Peyer's patch (tissue), 4 donors: Measurements from ENCODE around the gene PDK4. TPM values are rescaled to one million over a fixed set of nuclear protein-coding genes. Genes with fewer than 3 reads are reported as not detected.
"Not testable (repeated sequence)": the region's sequence is repeated elsewhere in the genome, so short reads cannot be mapped to it uniquely, and the experiment has no call there.

Source experiments
- DNase-seq, 3 donors: peaks; one replicate each; pipeline ENCODE4 v3.0.0-alpha.2; 2017 to 2019
- H3K27ac ChIP-seq, 4 donors: fragments of 200-600 bp; sonication (generic); one replicate each; pipeline ENCODE4 v1.5.1; 2016 to 2019
- H3K27me3 ChIP-seq, 2 donors: fragments of 200-600 bp; sonication (generic); one replicate each; pipeline ENCODE4 v1.5.1; 2019
- H3K36me3 ChIP-seq, 3 donors: fragments of 200-600 bp; sonication (generic); one replicate each; pipeline ENCODE4 v1.5.1; 2016 to 2019
- H3K4me1 ChIP-seq, 4 donors: fragments of 200-600 bp; sonication (generic); one replicate each; pipeline ENCODE4 v1.5.1; 2016 to 2019
- H3K4me3 ChIP-seq, 4 donors: fragments of 200-600 bp; sonication (generic); 1 replicate in 3 of 4; 2 replicates in 1 of 4; pipeline ENCODE4 v1.5.1; 2016 to 2019; ENCODE audit warnings: mild to moderate bottlenecking in 1 of 4
- H3K9me3 ChIP-seq, 4 donors: fragments of 200-600 bp; sonication (generic); one replicate each; pipeline ENCODE4 v1.5.1; 2016 to 2019; ENCODE audit warnings: mild to moderate bottlenecking in 1 of 4
- CTCF ChIP-seq, 6 experiments: fragments of 450-650 bp in 4 of 6; fragments of 200-600 bp in 2 of 6; sonication (generic) in 1 of 6; IDR thresholded peaks; one replicate each; pipeline ENCODE4 v1.5.1; 2017 to 2019; ENCODE audit warnings: antibody characterized with exemption in 6 of 6, mild to moderate bottlenecking in 3 of 6, moderate library complexity in 1 of 6
- POLR2A ChIP-seq, 2 donors: fragments of 450-650 bp; IDR thresholded peaks; one replicate each; pipeline ENCODE4 v1.5.1; 2017; ENCODE audit warnings: antibody characterized with exemption in 2 of 2, mild to moderate bottlenecking in 2 of 2, moderate library complexity in 2 of 2
- total RNA-seq, 4 donors: library from RNA; depleted of rRNA; stranded (reverse); fragments of >200 nt; gene quantifications; one replicate each; pipeline ENCODE4 v1.1.0, GENCODE V29; 2016

Gene PDK4
- total RNA-seq, 4 donors from 2014 or later = 130 to 664 (median 240) TPM

GRCh38 chr7:95609277-95609971, 13.1 kb upstream of the PDK4 start:
- H3K36me3 ChIP-seq = no peaks in the 10 kb centered on the region
- TF ChIP-seq POLR2A (IDR thresholded peaks at IDR 0.05) = no peak
- no peak for TF ChIP-seq CTCF (IDR thresholded peaks at IDR 0.05)
- H3K4me1 ChIP-seq = peaks cover 0 to 28% (median 16%) of the 10 kb centered on the region in 4 donors
- peak in 1 of 3 donors; percentile 65 for DNase-seq
- H3K27ac ChIP-seq = peak overlapping the region; percentile 69 to 97 (median 90)
- no peaks in the 10 kb centered on the region for H3K27me3 ChIP-seq
- H3K4me3 ChIP-seq = peak overlapping the region in 1 of 4 donors; percentile 25
- no peaks in the 10 kb centered on the region for H3K9me3 ChIP-seq

DNA sequence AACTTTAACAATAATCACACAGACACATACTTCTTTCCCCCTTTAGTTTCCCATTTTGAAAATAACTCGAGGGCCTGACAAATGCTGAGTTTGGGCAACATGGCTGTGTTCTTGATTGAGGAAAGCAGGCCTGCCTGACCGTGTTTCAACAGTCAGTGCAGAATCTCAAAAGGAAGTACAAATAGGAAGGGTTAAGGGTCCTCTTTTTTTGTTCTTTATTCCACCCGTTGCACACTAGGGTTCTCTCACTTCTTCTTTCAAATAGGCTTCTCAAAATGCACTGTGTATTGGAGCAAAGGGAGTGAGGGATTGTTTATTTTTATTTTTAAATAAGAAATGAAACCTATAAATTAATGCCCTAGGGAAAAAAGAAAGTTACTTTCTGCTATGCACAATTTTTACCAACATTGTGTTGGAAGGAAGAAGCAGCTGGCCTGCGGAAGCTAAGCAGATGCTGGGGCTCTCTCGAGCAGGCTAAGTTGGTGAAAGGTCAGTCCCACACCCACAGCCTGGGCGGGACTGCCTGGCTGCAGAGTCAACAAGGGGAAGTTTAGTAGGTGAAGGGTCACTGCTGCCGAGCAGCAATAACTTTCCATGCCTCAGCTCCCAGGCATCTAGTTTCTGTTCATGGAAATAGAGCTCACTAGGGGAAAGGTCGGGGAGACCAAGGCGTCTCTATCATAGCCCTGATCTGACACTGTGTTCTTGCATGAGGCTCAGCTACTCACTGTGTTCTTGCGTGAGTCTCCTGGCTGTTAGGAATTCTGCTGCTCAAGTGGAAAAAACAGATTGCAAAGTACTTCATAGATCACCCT, 12.2 kb upstream of the PDK4 start:
- no peak for TF ChIP-seq CTCF (IDR thresholded peaks at IDR 0.05)
- peak in 1 of 2 donors; percentile 69 for TF ChIP-seq POLR2A (IDR thresholded peaks at IDR 0.05)
- Histone ChIP-seq H3K36me3 (no peaks in the 10 kb centered on the region), H3K4me3 (peak overlapping the region in 2 of 4 donors; percentile 6 to 7), H3K9me3 (no peaks in the 10 kb centered on the region), H3K4me1 (peaks cover 0 to 28% (median 16%) of the 10 kb centered on the region in 4 donors), H3K27ac (peak overlapping the region; percentile 69 to 97 (median 90)), H3K27me3 (no peaks in the 10 kb centered on the region)
- peak; percentile 81 to 97 (median 93) for DNase-seq

DNA sequence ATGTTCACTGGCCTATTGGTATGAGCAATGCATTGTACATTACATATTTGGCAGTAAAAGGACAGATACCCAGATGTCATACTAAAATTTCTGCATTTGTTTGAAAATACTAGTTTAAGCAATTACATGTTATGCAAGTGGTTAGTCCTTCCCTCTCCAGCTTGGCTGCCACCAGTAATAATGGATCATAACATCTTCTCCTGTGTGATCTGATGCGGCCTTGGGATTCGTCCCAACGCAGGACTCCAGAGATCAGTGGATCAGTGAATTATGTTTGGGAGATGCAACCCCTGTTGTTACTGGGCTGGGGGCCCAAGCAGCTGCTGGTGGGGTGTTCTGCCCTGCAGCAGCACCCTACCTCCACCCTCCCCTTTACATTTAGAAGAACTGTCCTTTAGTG, 11.2 kb upstream of the PDK4 start:
- no peak overlapping the region for H3K4me3 ChIP-seq

DNA sequence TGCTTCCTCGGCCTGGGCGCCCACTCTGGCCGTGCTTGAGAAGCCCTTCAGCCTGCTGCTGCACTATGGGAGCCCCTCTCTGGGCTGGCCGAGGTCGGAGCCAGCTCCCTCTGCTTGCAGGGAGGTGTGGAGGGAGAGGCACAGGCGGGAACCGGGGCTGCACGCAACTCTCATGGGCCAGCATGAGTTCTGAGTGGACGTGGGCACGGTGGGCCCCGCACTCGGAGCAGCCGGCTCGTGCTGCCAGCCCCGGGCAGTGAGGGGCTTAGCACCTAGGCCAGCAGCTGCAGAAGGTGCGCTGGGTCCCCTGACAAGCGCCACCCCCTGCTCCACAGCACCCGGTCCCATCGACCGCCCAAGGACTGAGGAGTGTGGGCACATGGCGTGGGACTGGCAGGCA, 9.0 kb upstream of the PDK4 start:
- Histone ChIP-seq H3K9me3 (no peaks in the 10 kb centered on the region), H3K4me3 (no peak overlapping the region), H3K36me3 (no peaks in the 10 kb centered on the region), H3K27ac (peak overlapping the region in 1 of 4 donors; percentile 93), H3K4me1 (peaks cover 0 to 32% (median 16%) of the 10 kb centered on the region in 4 donors), H3K27me3 (no peaks in the 10 kb centered on the region)
- DNase-seq = peak in 2 of 3 donors; percentile 42 to 45
- no peak for TF ChIP-seq CTCF (IDR thresholded peaks at IDR 0.05)
- no peak for TF ChIP-seq POLR2A (IDR thresholded peaks at IDR 0.05)

More for the DNA sequence above, 11.2 kb upstream of the PDK4 start:
- no peak for TF ChIP-seq POLR2A (IDR thresholded peaks at IDR 0.05)
- TF ChIP-seq CTCF (IDR thresholded peaks at IDR 0.05) = no peak
- peaks cover 0 to 28% (median 16%) of the 10 kb centered on the region in 4 donors for H3K4me1 ChIP-seq
- no peaks in the 10 kb centered on the region for H3K36me3 ChIP-seq
- no peaks in the 10 kb centered on the region for H3K9me3 ChIP-seq
- H3K27ac ChIP-seq = peak overlapping the region; percentile 69 to 97 (median 90)
- peak in 1 of 3 donors; percentile 58 for DNase-seq
- H3K27me3 ChIP-seq = no peaks in the 10 kb centered on the region

DNA sequence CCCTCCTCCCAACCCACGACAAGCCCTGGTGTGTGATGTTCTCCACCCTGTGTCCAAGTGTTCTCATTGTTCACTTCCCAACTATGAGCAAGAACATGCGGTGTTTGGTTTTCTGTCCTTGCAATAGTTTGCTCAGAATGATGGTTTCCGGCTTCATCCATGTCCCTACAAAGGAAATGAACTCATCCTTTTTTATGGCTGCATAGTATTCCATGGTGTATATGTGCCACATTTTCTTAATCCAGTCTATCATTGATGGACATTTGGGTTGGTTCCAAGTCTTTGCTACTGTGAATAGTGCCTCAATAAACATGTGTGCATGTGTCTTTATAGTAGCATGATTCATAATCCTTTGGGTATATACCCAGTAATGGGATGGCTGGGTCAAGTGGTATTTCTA, 8.5 kb upstream of the PDK4 start:
- Histone ChIP-seq H3K27ac (peak overlapping the region in 1 of 4 donors; percentile 93), H3K4me1 (peaks cover 0 to 29% (median 15%) of the 10 kb centered on the region in 4 donors)
- not testable (repeated sequence) for H3K4me3 ChIP-seq, H3K9me3 ChIP-seq, H3K36me3 ChIP-seq, H3K27me3 ChIP-seq, DNase-seq

- DNase-seq, H3K27me3 ChIP-seq, H3K9me3 ChIP-seq, H3K4me3 ChIP-seq, H3K36me3 ChIP-seq: not testable (repeated sequence)
- peaks cover 0 to 24% (median 13%) of the 10 kb centered on the region in 4 donors for H3K4me1 ChIP-seq
- peak overlapping the region in 1 of 4 donors; percentile 93 for H3K27ac ChIP-seq
These were observed 8.1 kb upstream of the PDK4 start for GRCh38 chr7:95604397-95604796.
